Measurements from ENCODE around the gene TEX9.
"Not testable (repeated sequence)": the region's sequence is repeated elsewhere in the genome, so short reads cannot be mapped to it uniquely, and the experiment has no call there.

DNA sequence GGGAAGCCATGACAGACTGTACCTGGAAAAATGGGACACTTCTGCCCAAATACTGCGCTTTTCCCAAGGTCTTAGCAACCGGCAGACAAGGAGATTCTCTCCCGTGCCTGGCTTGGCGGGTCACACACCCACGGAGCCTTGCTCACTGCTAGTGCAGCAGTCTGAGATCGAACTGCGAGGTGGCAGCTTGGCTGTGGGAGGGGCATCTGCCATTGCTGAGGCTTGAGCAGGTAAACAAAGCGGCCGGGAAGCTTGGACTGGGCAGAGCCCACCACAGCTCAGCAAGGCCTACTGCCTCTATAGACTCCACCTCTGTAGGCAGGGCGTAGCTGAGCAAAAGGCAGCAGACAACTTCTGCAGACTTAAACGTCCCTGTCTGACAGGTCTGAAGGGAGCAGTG lies 34.0 kb downstream of the TEX9 start:
- TF ChIP-seq, protein P1, sequence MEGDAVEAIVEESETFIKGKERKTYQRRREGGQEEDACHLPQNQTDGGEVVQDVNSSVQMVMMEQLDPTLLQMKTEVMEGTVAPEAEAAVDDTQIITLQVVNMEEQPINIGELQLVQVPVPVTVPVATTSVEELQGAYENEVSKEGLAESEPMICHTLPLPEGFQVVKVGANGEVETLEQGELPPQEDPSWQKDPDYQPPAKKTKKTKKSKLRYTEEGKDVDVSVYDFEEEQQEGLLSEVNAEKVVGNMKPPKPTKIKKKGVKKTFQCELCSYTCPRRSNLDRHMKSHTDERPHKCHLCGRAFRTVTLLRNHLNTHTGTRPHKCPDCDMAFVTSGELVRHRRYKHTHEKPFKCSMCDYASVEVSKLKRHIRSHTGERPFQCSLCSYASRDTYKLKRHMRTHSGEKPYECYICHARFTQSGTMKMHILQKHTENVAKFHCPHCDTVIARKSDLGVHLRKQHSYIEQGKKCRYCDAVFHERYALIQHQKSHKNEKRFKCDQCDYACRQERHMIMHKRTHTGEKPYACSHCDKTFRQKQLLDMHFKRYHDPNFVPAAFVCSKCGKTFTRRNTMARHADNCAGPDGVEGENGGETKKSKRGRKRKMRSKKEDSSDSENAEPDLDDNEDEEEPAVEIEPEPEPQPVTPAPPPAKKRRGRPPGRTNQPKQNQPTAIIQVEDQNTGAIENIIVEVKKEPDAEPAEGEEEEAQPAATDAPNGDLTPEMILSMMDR (IDR thresholded peaks at IDR 0.05; ENCODE audit: insufficient read depth, low read depth, low read length) = not testable (repeated sequence)
- TF ChIP-seq EZH2 (IDR thresholded peaks at IDR 0.05; ENCODE audit: insufficient read depth, low read length) = not testable (repeated sequence)

All from astrocyte (in vitro differentiated cells and primary cell).